GM12801 (cell line): ENCODE results near the gene KANK3.

Source experiments
- CTCF ChIP-seq: IDR thresholded peaks from one replicate; pipeline ENCODE4 v1.5.1; 2011; ENCODE audit warnings: control low read depth; ENCODE audit not compliant: insufficient read length; ENCODE audit errors: extremely low read depth

Gene KANK3

GRCh38 chr19:8332976-8333766 lies 9.9 kb downstream of the KANK3 start:
- TF ChIP-seq CTCF, result no peak

GRCh38 chr19:8331263-8331845 lies 11.7 kb downstream of the KANK3 start:
- no peak for TF ChIP-seq CTCF

GRCh38 chr19:8329996-8330395 lies 13.1 kb downstream of the KANK3 start:
- no peak for TF ChIP-seq CTCF

GRCh38 chr19:8325454-8325853 lies 17.6 kb downstream of the KANK3 start:
- TF ChIP-seq CTCF, result no peak

GRCh38 chr19:8324186-8325050 lies 18.6 kb downstream of the KANK3 start:
- no peak for TF ChIP-seq CTCF

- no peak for TF ChIP-seq CTCF
Measured at GRCh38 chr19:8323781-8324185, 19.3 kb downstream of the KANK3 start.

GRCh38 chr19:8322638-8322997 lies 20.4 kb downstream of the KANK3 start:
- no peak for TF ChIP-seq CTCF
